Measurements from ENCODE around the gene GALNT11.
A peak's percentile ranks its signal among the peaks of the same experiment; 100 is the strongest.
"Not testable (repeated sequence)": the region's sequence is repeated elsewhere in the genome, so short reads cannot be mapped to it uniquely, and the experiment has no call there.

GALNT11 gene

DNA sequence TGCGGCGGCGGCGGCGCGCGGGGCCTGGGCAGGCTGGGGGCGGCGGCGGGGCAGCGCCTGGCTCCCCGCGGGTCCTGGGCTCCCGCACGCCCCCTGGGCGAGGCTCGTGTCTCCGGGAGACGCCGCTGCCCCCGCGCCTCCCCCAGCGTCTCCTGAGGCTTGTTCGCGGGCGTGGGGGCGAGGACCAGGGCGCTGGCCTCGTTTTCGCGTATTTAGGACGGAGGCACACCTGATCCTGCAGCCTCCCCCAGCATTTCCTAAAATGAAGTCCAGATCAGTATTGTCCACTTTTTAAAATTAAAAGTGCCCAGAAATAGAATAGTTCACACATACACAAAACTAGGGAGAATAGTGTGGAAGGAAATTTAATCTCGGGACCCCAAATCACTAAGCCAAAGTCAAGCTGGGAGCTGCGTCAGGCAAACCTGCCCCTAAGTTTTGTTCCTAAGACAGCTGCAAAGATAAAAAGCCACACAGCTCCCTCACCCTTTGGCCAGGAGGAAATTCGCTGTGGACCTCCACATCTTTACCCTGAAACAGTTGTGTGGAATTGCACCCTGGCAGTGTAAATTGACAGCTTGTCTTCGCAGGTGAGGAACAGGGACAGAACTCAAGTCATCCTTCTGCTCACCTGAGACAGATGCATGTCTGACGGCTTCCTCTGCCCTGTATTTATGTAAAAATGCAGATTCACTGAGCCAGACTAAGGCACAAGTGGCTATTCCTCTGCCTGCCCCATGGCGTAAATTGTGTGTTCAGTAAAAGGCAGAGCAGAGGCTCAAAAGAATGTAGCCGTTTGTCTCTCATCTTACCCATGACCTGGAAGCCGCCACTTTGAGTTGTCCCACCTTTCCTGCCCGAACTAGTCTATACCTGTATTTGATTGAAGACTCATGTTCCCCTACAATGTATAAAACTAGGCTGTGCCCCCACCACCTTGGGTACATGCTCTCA is 740 bp downstream of the GALNT11 start:
- H2AFZ ChIP-seq (ENCODE audit: low read length), result no peak overlapping the region
- no peaks in the 10 kb centered on the region for H4K20me1 ChIP-seq (ENCODE audit: insufficient read depth, low read length)
- no peak overlapping the region for H3K9ac ChIP-seq (ENCODE audit: low read length)
- H3K9me3 ChIP-seq (ENCODE audit: low read length), result no peaks in the 10 kb centered on the region
- TF ChIP-seq, protein P1, sequence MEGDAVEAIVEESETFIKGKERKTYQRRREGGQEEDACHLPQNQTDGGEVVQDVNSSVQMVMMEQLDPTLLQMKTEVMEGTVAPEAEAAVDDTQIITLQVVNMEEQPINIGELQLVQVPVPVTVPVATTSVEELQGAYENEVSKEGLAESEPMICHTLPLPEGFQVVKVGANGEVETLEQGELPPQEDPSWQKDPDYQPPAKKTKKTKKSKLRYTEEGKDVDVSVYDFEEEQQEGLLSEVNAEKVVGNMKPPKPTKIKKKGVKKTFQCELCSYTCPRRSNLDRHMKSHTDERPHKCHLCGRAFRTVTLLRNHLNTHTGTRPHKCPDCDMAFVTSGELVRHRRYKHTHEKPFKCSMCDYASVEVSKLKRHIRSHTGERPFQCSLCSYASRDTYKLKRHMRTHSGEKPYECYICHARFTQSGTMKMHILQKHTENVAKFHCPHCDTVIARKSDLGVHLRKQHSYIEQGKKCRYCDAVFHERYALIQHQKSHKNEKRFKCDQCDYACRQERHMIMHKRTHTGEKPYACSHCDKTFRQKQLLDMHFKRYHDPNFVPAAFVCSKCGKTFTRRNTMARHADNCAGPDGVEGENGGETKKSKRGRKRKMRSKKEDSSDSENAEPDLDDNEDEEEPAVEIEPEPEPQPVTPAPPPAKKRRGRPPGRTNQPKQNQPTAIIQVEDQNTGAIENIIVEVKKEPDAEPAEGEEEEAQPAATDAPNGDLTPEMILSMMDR (IDR thresholded peaks at IDR 0.05; ENCODE audit: low read length), result no peak
- TF ChIP-seq EZH2 (IDR thresholded peaks at IDR 0.05; ENCODE audit: borderline replicate concordance, low read length), result no peak
- no peak overlapping the region for H3K27ac ChIP-seq (ENCODE audit: low read depth, low read length, poor library complexity, severe bottlenecking)
- no peaks in the 10 kb centered on the region for H3K4me1 ChIP-seq (ENCODE audit: insufficient read depth, low read length, severe bottlenecking)
- H3K79me2 ChIP-seq (ENCODE audit: insufficient read depth, low read length), result no peaks in the 10 kb centered on the region
- no peaks in the 10 kb centered on the region for H3K36me3 ChIP-seq (ENCODE audit: insufficient read depth, low read length)
- no peak overlapping the region for H3K4me3 ChIP-seq (ENCODE audit: low read depth, low read length, poor library complexity, severe bottlenecking)
- no peaks in the 10 kb centered on the region for H3F3A ChIP-seq (ENCODE audit: insufficient read depth, low read length)
- no peak overlapping the region for H3K4me2 ChIP-seq (ENCODE audit: low read length)
- no peaks in the 10 kb centered on the region for H3K9me2 ChIP-seq (ENCODE audit: low read depth, low read length)
- H3K27me3 ChIP-seq (ENCODE audit: insufficient read depth, low read length), result no peaks in the 10 kb centered on the region

DNA sequence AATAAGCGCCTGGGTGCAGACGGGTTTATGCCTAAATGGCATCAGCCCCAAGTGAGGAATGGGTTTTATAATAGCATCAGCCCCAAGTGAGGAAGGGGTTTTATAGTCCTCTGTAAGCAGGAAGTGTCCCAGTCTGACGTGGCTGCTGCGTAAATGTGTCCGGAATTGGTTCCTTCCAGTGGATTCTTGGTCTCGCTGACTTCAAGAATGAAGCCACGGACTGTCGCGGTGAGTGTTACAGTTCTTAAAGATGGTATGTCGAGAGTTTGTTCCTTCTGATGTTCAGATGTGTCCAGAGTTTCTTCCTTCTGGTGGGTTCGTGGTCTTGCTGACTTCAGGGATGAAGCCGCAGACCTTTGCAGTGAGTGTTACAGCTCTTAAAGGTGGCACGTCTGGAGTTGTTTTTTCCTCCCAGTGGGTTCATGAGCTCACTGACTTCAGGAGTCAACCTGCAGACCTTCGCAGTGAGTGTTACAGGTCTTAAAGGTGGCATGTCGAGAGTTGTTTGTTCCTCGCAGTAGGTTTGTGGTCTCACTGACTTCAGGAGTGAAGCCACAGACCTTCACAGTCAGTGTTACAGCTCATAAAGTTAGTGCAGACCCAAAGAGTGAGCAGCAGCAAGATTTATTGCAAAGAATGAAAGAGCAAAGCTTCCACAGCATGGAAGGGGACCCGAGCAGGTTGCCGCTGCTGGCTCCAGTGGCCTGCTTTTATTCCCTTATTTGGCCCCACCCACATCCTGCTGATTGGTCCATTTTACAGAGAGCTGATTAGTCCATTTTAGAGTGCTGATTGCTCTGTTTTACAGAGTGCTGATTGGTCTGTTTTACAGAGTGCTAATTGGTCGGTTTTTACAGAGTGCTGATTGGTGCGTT is 2.3 kb downstream of the GALNT11 start:
- not testable (repeated sequence) for H3K9me2 ChIP-seq (ENCODE audit: low read depth, low read length); H3K79me2 ChIP-seq (ENCODE audit: insufficient read depth, low read length); H3K4me3 ChIP-seq (ENCODE audit: low read depth, low read length, poor library complexity, severe bottlenecking); H3K27me3 ChIP-seq (ENCODE audit: insufficient read depth, low read length); H4K20me1 ChIP-seq (ENCODE audit: insufficient read depth, low read length); H3K9ac ChIP-seq (ENCODE audit: low read length); H3K36me3 ChIP-seq (ENCODE audit: insufficient read depth, low read length); H3K4me1 ChIP-seq (ENCODE audit: insufficient read depth, low read length, severe bottlenecking); H3F3A ChIP-seq (ENCODE audit: insufficient read depth, low read length); H3K9me3 ChIP-seq (ENCODE audit: low read length); H2AFZ ChIP-seq (ENCODE audit: low read length); H3K27ac ChIP-seq (ENCODE audit: low read depth, low read length, poor library complexity, severe bottlenecking); H3K4me2 ChIP-seq (ENCODE audit: low read length)

DNA sequence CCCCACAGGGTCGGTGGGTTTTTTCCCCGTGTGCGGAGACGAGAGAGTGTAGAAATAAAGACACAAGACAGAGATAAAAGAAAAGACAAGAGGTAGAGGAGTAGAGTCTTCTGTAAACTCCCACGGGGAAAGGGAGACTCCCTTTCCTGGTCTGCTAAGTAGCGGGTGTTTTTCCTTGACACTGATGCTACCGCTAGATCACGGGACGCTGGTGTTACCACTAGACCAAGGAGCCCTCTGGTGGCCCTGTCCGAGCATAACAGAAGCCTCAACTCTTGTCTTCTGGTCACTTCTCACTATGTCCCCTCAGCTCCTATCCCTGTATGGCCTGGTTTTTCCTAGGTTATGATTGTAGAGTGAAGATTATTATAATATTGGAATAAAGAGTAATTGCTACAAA is 4.6 kb downstream of the GALNT11 start:
- not testable (repeated sequence) for H3K4me1 ChIP-seq (ENCODE audit: insufficient read depth, low read length, severe bottlenecking); H3K4me3 ChIP-seq (ENCODE audit: low read depth, low read length, poor library complexity, severe bottlenecking); H4K20me1 ChIP-seq (ENCODE audit: insufficient read depth, low read length); H3K9ac ChIP-seq (ENCODE audit: low read length); H3K36me3 ChIP-seq (ENCODE audit: insufficient read depth, low read length); H3K9me3 ChIP-seq (ENCODE audit: low read length); H3K4me2 ChIP-seq (ENCODE audit: low read length); H3K79me2 ChIP-seq (ENCODE audit: insufficient read depth, low read length); H3F3A ChIP-seq (ENCODE audit: insufficient read depth, low read length); H3K9me2 ChIP-seq (ENCODE audit: low read depth, low read length); H3K27me3 ChIP-seq (ENCODE audit: insufficient read depth, low read length); H3K27ac ChIP-seq (ENCODE audit: low read depth, low read length, poor library complexity, severe bottlenecking); H2AFZ ChIP-seq (ENCODE audit: low read length)
- TF ChIP-seq, protein P1 (IDR thresholded peaks at IDR 0.05; ENCODE audit: low read length), result peak; percentile 49; the same call in 1 of the 2 replicates

GRCh38 chr7:152030639-152031038 is 5.2 kb downstream of the GALNT11 start:
- not testable (repeated sequence) for H2AFZ ChIP-seq (ENCODE audit: low read length); H3K27ac ChIP-seq (ENCODE audit: low read depth, low read length, poor library complexity, severe bottlenecking); H4K20me1 ChIP-seq (ENCODE audit: insufficient read depth, low read length); H3K9ac ChIP-seq (ENCODE audit: low read length); H3K9me3 ChIP-seq (ENCODE audit: low read length); H3K9me2 ChIP-seq (ENCODE audit: low read depth, low read length); H3F3A ChIP-seq (ENCODE audit: insufficient read depth, low read length); H3K27me3 ChIP-seq (ENCODE audit: insufficient read depth, low read length); H3K36me3 ChIP-seq (ENCODE audit: insufficient read depth, low read length); H3K79me2 ChIP-seq (ENCODE audit: insufficient read depth, low read length); H3K4me3 ChIP-seq (ENCODE audit: low read depth, low read length, poor library complexity, severe bottlenecking); H3K4me2 ChIP-seq (ENCODE audit: low read length); H3K4me1 ChIP-seq (ENCODE audit: insufficient read depth, low read length, severe bottlenecking)

Data from OCI-LY1 (cell line).